CD14-positive monocyte (primary cell): ENCODE data around the gene STK33. TPM values are rescaled to one million over a fixed set of nuclear protein-coding genes. Genes with fewer than 3 reads are reported as not detected.

Source experiments
- DNase-seq, 3 donors: peaks; one replicate each; pipeline ENCODE4 v3.0.0-alpha.2; 2011 to 2022
- H2AFZ ChIP-seq: 2 replicates; pipeline ENCODE4 v1.6.0; 2012; ENCODE audit warnings: mild to moderate bottlenecking, low read depth, low read length, inconsistent platforms; ENCODE audit not compliant: insufficient read depth, poor library complexity, severe bottlenecking
- H3K27ac ChIP-seq, 2 donors: 1 replicate in 1 of 2; 2 replicates in 1 of 2; pipeline ENCODE4 v1.5.1; 2012 to 2013; ENCODE audit warnings: low read length in 2 of 2, control low read depth in 1 of 2, inconsistent platforms in 1 of 2, low read depth in 1 of 2, mild to moderate bottlenecking in 1 of 2
- H3K27me3 ChIP-seq, 2 donors: one replicate each; pipeline versions ENCODE4 v1.6.0 to v1.6.1; 2011 to 2013; ENCODE audit warnings: low read length in 2 of 2; ENCODE audit not compliant: control insufficient read depth in 2 of 2, insufficient read depth in 2 of 2
- H3K36me3 ChIP-seq, 2 donors: replicated peaks in 1 of 2; 1 replicate in 1 of 2; 2 replicates in 1 of 2; pipeline versions ENCODE4 v1.5.1 to v1.6.1; 2012 to 2013; ENCODE audit warnings: low read length in 2 of 2, control low read depth in 1 of 2, inconsistent platforms in 1 of 2, mild to moderate bottlenecking in 1 of 2; ENCODE audit not compliant: insufficient read depth in 2 of 2, control insufficient read depth in 1 of 2
- H3K4me1 ChIP-seq, 2 donors: 1 replicate in 1 of 2; 2 replicates in 1 of 2; pipeline versions ENCODE4 v1.5.1 to v1.6.1; 2012 to 2013; ENCODE audit warnings: low read length in 2 of 2, control low read depth in 1 of 2, inconsistent platforms in 1 of 2, mild to moderate bottlenecking in 1 of 2, moderate library complexity in 1 of 2; ENCODE audit not compliant: insufficient read depth in 2 of 2, control insufficient read depth in 1 of 2
- H3K4me2 ChIP-seq: replicated peaks from 2 replicates; pipeline ENCODE3; 2012; ENCODE audit warnings: low read length, moderate library complexity, mild to moderate bottlenecking; ENCODE audit not compliant: poor library complexity, severe bottlenecking; ENCODE audit errors: extremely low read depth
- H3K4me3 ChIP-seq, 3 experiments: fragments of 200-600 bp in 1 of 3; sonication (generic) in 1 of 3; replicated peaks in 1 of 3; 1 replicate in 2 of 3; 2 replicates in 1 of 3; pipeline ENCODE4 v1.5.1; 2011 to 2013; ENCODE audit warnings: low read length in 3 of 3, mild to moderate bottlenecking in 3 of 3, control low read depth in 2 of 3, low read depth in 2 of 3, inconsistent platforms in 1 of 3, moderate library complexity in 1 of 3
- H3K79me2 ChIP-seq: 2 replicates; pipeline ENCODE4 v1.6.0; 2012; ENCODE audit warnings: mild to moderate bottlenecking, control low read depth, inconsistent platforms, low read length, moderate library complexity; ENCODE audit not compliant: insufficient read depth
- H3K9ac ChIP-seq: 2 replicates; pipeline ENCODE4 v1.6.0; 2017; ENCODE audit warnings: low read length, mild to moderate bottlenecking; ENCODE audit not compliant: insufficient read depth, poor library complexity, severe bottlenecking
- H3K9me3 ChIP-seq, 2 donors: replicated peaks in 1 of 2; 1 replicate in 1 of 2; 2 replicates in 1 of 2; pipeline versions ENCODE4 v1.5.1 to v1.6.1; 2012 to 2013; ENCODE audit warnings: low read length in 2 of 2, control low read depth in 1 of 2; ENCODE audit not compliant: control insufficient read depth in 1 of 2, insufficient read depth in 1 of 2
- H4K20me1 ChIP-seq: 2 replicates; pipeline ENCODE4 v1.6.0; 2012; ENCODE audit warnings: mild to moderate bottlenecking, low read length, control low read depth, moderate library complexity; ENCODE audit not compliant: insufficient read depth
- H3K27ac Mint-ChIP-seq, 7 donors: one replicate each; pipeline ENCODE4 v1.8.0; 2020; ENCODE audit warnings: mild to moderate bottlenecking in 7 of 7, mixed read lengths in 7 of 7, moderate library complexity in 6 of 7, inconsistent platforms in 2 of 7
- H3K27me3 Mint-ChIP-seq, 3 donors: one replicate each; pipeline ENCODE4 v1.8.0; 2021 to 2022; ENCODE audit warnings: low read depth in 3 of 3, mild to moderate bottlenecking in 3 of 3, mixed read lengths in 3 of 3, moderate library complexity in 3 of 3, inconsistent platforms in 1 of 3
- H3K36me3 Mint-ChIP-seq, 2 donors: one replicate each; pipeline ENCODE4 v1.8.0; 2020; ENCODE audit warnings: mixed read lengths in 2 of 2, inconsistent platforms in 1 of 2, mild to moderate bottlenecking in 1 of 2
- H3K4me1 Mint-ChIP-seq: one replicate; pipeline ENCODE4 v1.8.0; 2020; ENCODE audit warnings: mild to moderate bottlenecking, mixed read lengths
- H3K4me3 Mint-ChIP-seq, 2 donors: one replicate each; pipeline ENCODE4 v1.8.0; 2020; ENCODE audit warnings: mild to moderate bottlenecking in 2 of 2, mixed read lengths in 2 of 2, moderate library complexity in 1 of 2
- H3K9me3 Mint-ChIP-seq, 7 donors: one replicate each; pipeline ENCODE4 v1.8.0; 2020 to 2022; ENCODE audit warnings: mixed read lengths in 7 of 7, mild to moderate bottlenecking in 6 of 7, moderate library complexity in 6 of 7, inconsistent platforms in 2 of 7
- WGBS: methylation state at CpG from one replicate; pipeline ENCODE4 v1.1.5; 2013; ENCODE audit warnings: missing lambda C conversion rate; ENCODE audit not compliant: insufficient coverage; 5-methylcytosine and 5-hydroxymethylcytosine counted together
- intact Hi-C, 2 donors: fragments of 100-400 bp; cut with micrococcal nuclease; formaldehyde crosslinking; loops; one replicate each; pipeline versions ENCODE4 v1.15.0 to v1.15.1; 2023
- polyA plus RNA-seq, 3 donors: library from polyadenylated mRNA; depleted of rRNA in 1 of 3; unstranded in 2 of 3; stranded (reverse) in 1 of 3; fragments of 300-500 nt in 2 of 3; fragments of >200 nt in 1 of 3; fragmentation: Illumina TruSeq in 2 of 3; gene quantifications; 1 replicate in 2 of 3; 2 replicates in 1 of 3; pipeline ENCODE4 v1.2.3, GENCODE V29; 2012 to 2021
- TF ChIP-seq, protein P1 (sequence below): fragments of 200-600 bp; IDR thresholded peaks from one replicate; pipeline ENCODE4 v1.8.0; 2022; ENCODE audit warnings: antibody characterized with exemption, mild to moderate bottlenecking

The STK33 gene
- polyA plus RNA-seq, 3 donors: not detected

DNA sequence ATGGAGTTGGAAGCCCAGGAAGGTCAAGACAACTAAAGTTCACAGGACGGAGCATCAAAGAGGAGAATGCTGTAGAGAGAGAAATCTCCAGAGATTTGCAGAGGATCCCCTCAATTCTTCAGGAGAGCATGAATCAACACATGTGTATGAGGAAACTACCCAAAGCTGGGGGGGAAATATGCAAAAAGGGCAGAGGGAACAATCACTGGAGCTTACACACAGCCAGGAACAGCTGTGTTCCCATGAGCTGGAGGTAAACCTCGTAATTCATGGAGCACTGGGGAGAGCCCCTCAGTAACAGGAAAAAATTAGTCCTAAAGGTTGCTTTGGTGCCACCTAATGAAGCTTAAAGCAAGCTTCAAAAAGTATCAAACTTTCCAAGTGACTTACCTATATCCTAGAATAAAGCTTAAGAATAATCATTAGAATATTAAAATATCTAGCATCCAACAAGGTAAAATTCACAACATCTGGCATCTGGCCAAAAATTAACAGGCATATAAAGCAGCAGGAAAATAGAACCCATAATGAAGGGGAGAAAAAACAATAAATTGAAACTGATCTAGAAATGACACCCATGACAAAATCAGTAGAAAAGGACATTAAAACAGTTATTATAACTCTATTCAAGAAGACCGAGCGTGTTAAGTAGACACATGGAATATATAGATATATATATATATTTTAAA lies 134.2 kb downstream of the STK33 start:
- H3K4me3 Mint-ChIP-seq: no peak overlapping the region
- H3K9me3 Mint-ChIP-seq: no peaks in the 10 kb centered on the region
- Histone ChIP-seq H4K20me1 (no peaks in the 10 kb centered on the region), H3K9ac (no peak overlapping the region), H3K27ac (no peak overlapping the region), H3K4me2 (no peak overlapping the region), H2AFZ (no peak overlapping the region), H3K79me2 (no peaks in the 10 kb centered on the region), H3K27me3 (no peaks in the 10 kb centered on the region), H3K36me3 (no peaks in the 10 kb centered on the region), H3K4me1 (no peaks in the 10 kb centered on the region), H3K9me3 (no peaks in the 10 kb centered on the region), H3K4me3 (no peak overlapping the region)
- TF ChIP-seq, protein P1, sequence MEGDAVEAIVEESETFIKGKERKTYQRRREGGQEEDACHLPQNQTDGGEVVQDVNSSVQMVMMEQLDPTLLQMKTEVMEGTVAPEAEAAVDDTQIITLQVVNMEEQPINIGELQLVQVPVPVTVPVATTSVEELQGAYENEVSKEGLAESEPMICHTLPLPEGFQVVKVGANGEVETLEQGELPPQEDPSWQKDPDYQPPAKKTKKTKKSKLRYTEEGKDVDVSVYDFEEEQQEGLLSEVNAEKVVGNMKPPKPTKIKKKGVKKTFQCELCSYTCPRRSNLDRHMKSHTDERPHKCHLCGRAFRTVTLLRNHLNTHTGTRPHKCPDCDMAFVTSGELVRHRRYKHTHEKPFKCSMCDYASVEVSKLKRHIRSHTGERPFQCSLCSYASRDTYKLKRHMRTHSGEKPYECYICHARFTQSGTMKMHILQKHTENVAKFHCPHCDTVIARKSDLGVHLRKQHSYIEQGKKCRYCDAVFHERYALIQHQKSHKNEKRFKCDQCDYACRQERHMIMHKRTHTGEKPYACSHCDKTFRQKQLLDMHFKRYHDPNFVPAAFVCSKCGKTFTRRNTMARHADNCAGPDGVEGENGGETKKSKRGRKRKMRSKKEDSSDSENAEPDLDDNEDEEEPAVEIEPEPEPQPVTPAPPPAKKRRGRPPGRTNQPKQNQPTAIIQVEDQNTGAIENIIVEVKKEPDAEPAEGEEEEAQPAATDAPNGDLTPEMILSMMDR: no peak
- no peaks in the 10 kb centered on the region for H3K4me1 Mint-ChIP-seq
- no peaks in the 10 kb centered on the region for H3K36me3 Mint-ChIP-seq
- no peak for DNase-seq
- 100% methylated on average over 1 of the region's 4 CpGs for WGBS
- no peaks in the 10 kb centered on the region for H3K27me3 Mint-ChIP-seq
- peak overlapping the region in 1 of 7 donors; percentile 32 for H3K27ac Mint-ChIP-seq
- intact Hi-C loops: no loop called here

DNA sequence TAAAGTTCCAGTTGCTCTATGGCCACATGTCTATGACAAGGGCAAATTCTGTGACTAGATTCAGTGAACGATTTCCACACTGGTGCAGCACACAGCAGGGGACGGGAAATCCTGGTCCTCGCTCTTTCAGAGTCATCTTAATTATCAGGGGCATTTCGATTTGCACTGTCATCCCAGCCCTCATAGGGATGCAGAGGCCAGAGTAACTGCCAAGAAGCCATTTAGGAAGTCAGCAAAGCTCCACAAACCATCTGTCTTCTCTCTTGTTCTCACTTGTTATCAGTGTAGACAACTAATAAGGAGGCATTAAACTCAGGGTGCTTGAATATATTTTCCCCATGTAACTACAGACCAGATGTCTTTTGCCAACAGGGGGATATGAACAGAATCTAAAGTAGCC lies 151.7 kb downstream of the STK33 start:
- Histone ChIP-seq H3K27me3 (no peaks in the 10 kb centered on the region), H3K4me1 (no peaks in the 10 kb centered on the region), H3K27ac (no peak overlapping the region), H3K4me2 (no peak overlapping the region), H2AFZ (no peak overlapping the region), H3K79me2 (no peaks in the 10 kb centered on the region), H3K9me3 (no peaks in the 10 kb centered on the region), H4K20me1 (no peaks in the 10 kb centered on the region), H3K9ac (no peak overlapping the region), H3K4me3 (no peak overlapping the region), H3K36me3 (no peaks in the 10 kb centered on the region)
- Mint-ChIP-seq H3K27ac (no peak overlapping the region), H3K27me3 (peaks cover 0 to 6% (median 0%) of the 10 kb centered on the region in 3 donors), H3K4me1 (peaks cover 2% of the 10 kb centered on the region), H3K4me3 (no peak overlapping the region), H3K36me3 (no peaks in the 10 kb centered on the region), H3K9me3 (peaks cover 0 to 5% (median 0%) of the 10 kb centered on the region in 7 donors)
- intact Hi-C loops: no loop called here
- WGBS: 32% methylated on average over 4 of the region's 4 CpGs
- no peak for DNase-seq
- TF ChIP-seq, protein P1: no peak
